HG03175 (cell line): Measurements from ENCODE around the gene CUL4A.

Source experiments
- ATAC-seq: cut with Tn5 transposase; IDR thresholded peaks from one replicate; pipeline ENCODE4 v1.9.1; 2021; ENCODE audit warnings: mild to moderate bottlenecking, moderate library complexity; ENCODE audit not compliant: unreplicated experiment

The CUL4A gene

GRCh38 chr13:113179374-113180230 is 29.8 kb upstream of the CUL4A start:
- ATAC-seq: no peak

GRCh38 chr13:113182046-113182445 is 27.4 kb upstream of the CUL4A start:
- ATAC-seq: no peak

- no peak for ATAC-seq
Measured at GRCh38 chr13:113183450-113184129, 25.8 kb upstream of the CUL4A start.

GRCh38 chr13:113184568-113185440 is 24.6 kb upstream of the CUL4A start:
- ATAC-seq: no peak

- ATAC-seq: peak; percentile 74
Measured at GRCh38 chr13:113186061-113186900, 23.1 kb upstream of the CUL4A start.

GRCh38 chr13:113187263-113187669 is 22.1 kb upstream of the CUL4A start:
- no peak for ATAC-seq

- no peak for ATAC-seq
Measured at GRCh38 chr13:113187883-113188665, 21.3 kb upstream of the CUL4A start.

- ATAC-seq: no peak
Measured at GRCh38 chr13:113190181-113190580, 19.2 kb upstream of the CUL4A start.

GRCh38 chr13:113192279-113192678 is 17.1 kb upstream of the CUL4A start:
- no peak for ATAC-seq

- ATAC-seq: no peak
Measured at GRCh38 chr13:113192902-113193301, 16.5 kb upstream of the CUL4A start.

- no peak for ATAC-seq
Measured at GRCh38 chr13:113195360-113195759, 14.1 kb upstream of the CUL4A start.

- ATAC-seq: no peak
Measured at GRCh38 chr13:113196970-113197737, 12.3 kb upstream of the CUL4A start.

- no peak for ATAC-seq
Measured at GRCh38 chr13:113201815-113202214, 7.6 kb upstream of the CUL4A start.

GRCh38 chr13:113202912-113203311 is 6.5 kb upstream of the CUL4A start:
- ATAC-seq: no peak

GRCh38 chr13:113203507-113204377 is 5.7 kb upstream of the CUL4A start:
- ATAC-seq: no peak

GRCh38 chr13:113204378-113204734 is 5.1 kb upstream of the CUL4A start:
- ATAC-seq: no peak

- no peak for ATAC-seq
Measured at GRCh38 chr13:113205428-113205931, 3.9 kb upstream of the CUL4A start.

- ATAC-seq: no peak
Measured at GRCh38 chr13:113207460-113207859, 2.0 kb upstream of the CUL4A start.
